Activated CD8-positive, alpha-beta memory T cell treated with anti-CD3 and anti-CD28 coated beads, Interleukin-2, amount 50 U/mL, for 24 hours (primary cell): Measurements from ENCODE around the gene TTC22.

ENCODE experiments used
- DNase-seq: peaks from one replicate; pipeline ENCODE4 v3.0.0-alpha.2; 2020; ENCODE audit errors: extremely low read depth

TTC22 gene

DNA sequence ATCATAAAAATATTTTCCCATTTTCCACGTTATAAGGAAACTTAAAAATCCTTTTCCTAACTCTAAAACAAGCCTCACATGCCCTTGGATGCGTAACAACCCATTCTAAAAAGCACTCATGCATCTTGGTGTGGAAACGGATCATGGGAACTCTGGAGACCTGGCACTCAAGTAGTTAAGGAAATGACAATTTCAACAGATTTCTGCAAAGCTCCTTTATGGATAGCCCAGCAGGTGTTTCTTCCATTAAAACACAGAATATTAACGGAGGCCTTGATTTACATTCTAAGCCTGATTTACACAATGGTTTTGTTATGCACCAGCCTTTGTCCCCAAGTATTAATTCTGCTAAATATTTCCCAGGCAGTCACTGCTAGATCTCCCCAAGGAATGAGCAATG, 49.7 kb downstream of the TTC22 start:
- no peak for DNase-seq

DNA sequence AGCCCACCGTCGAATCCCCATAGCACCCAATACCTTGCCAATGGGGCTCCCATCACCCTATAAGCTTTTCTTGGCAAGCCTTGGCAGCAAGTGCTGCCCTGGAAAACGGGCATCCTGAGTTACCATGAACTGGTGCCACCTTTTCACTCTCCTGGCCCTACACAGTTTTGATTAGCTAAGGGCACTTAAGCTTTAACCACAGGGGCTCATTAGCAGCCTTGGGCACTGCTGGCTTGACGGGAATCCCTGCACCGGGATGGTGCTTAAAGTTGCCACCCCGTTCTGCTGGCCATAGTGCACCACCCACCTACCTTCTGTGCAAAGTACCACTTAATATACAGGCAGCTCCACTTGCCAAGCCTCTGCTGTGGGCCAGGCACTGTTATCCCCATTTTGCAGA, 50.5 kb downstream of the TTC22 start:
- DNase-seq: no peak

DNA sequence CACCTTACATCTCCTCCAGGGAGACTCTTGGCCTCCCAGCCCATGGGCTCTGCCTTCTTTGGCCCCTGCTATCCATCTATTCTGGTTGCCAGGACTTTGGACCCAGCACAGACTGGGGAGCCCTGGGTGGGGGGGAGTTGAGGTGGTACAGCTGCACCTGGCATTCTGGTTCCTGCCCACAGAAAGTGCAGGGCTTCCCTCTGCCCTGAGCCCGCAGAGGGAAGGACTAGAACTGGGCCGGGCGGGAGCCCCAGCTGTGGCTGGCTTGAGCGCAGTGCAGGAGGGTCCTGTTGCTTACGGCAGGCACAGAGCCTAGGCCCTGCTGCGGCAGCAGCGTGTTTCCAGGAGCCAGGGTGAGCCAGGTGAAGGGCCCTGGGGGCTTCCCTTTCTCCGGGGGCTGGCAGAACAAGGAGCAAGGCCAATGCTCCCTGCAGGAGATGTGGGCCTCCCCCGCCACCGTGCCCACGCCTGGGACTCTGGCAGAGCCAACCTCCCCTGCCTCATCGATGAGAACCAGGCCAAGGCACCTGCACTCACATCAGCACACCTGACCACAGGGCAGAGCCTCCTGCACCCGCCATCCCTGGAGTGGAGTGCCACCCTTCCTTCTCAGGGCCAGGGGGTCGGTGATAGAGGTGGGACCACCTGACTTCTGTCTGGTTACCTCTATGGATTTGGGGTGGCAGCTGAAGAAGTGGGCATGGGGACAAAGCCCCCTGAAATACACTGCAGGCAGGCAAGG, 52.9 kb downstream of the TTC22 start:
- DNase-seq: no peak

- no peak for DNase-seq
Measured at GRCh38 chr1:54745864-54746263, 55.3 kb downstream of the TTC22 start.

DNA sequence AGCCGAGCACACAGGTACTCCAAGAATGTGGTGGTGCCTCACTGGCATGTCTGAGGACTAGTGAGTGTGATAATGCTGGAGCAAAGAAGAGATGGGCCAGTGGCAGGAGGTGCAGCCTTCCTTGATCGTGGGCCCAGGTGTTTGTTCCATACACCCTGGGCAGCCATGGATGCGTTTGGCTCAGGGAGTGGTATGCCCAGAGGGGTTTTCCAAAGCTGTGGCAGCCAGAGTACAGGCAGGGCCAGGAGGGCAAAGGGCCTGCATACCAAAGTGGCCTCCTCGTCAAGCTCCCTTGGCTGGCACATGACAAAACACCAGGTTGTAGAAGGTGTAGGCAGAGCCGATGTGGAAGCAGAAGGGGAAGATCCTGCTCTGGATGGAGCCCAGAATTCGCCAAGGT, 55.8 kb downstream of the TTC22 start:
- DNase-seq: no peak

GRCh38 chr1:54744696-54745095, 56.4 kb downstream of the TTC22 start:
- no peak for DNase-seq

DNA sequence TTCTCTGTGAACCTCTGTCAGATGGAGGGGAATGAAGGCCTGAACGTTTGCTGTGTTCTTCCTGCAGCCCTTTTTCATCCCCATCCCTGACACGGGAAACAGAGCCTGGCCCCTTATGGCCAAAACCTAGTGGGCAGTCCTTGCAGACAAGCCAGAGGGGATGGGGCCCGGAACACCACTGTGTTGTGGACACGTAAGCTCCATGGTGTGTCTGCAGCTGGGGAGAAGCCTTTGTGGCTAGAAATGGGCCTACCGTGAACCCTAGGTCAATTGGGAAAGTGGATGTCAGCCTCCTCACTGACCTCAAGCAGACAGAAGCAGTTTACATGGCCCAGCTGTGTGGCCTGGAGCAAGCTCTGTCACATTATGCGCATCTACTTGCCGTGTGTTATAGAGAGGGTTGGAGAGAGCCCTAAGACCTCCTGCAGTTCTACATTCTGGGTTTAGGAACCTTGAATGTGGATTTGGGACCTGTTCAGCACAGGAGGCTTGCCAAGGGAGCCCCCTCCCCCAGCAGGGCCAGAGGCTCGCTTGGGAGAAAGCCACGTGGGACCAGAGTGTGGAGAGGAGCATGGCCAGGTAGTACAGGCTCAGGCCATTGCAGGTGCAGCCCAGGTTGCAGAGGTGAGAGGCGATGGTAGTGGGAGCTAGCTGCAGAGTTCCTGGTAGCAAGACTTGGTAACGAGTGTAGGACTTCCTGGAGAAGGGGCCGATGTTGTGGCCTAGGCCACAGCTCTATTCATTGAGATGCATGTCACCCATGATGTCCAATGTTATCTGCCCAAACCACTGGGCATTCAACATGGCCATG, 57.5 kb downstream of the TTC22 start:
- DNase-seq: no peak

GRCh38 chr1:54742282-54742681, 58.8 kb downstream of the TTC22 start:
- no peak for DNase-seq

DNA sequence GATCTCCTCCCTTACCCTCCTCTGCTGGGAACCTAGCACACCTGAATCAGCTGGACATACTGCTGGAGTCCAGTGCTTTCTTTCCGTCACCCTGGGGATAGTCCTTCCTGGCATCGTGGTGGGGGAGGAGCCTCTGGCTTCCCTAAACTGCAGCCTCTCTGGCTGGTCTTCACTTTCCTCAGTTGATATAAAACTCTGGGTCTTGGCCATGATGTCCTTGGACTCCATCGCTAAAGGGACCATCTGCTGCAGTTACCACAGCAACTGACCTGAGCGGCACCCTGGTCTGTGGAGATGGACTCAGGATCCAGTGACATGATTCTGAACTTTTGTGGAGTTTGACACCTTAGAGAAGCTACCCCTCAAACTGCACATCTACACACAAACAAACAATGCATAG, 59.6 kb downstream of the TTC22 start:
- no peak for DNase-seq

DNA sequence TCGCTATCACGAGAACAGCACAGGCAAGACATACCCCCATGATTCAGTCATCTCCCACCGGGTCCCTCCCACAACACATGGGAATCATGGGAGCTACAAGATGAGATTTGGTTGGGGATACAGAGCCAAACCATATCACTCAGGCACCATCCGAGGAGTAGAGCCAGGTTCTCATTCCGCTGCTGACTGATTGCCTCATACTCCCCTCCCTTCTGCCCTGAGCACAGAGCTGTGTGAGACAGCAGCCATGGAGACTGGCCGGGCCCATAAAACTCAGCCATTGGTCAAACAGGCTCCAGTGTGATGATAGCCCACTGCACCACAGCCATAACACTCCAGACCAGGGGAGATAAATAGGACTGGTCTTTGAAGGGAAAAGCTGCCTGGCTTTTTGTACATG, 62.9 kb downstream of the TTC22 start:
- DNase-seq: no peak

DNA sequence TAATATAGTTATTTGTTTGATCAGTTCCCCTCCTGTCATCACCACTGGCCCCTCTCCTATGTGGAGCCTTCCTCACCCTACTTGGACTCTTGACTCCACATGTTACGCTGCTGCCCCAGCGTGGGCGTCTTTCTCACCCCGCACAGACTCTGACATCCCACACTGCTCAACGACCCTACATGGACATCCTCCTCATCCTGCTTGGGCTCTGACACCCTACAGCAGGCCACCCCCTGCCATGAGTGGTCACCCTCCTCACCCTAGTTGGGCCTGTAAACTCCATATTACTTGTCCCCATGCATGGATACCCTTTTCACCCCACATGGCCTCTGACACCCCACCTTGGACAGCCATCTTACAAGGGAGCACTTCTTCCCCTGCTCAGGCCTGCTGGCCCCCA, 64.4 kb downstream of the TTC22 start:
- DNase-seq: no peak
